Epithelial cell of alveolus of lung (primary cell): ENCODE measurements around the gene ZNF570. TPM values are rescaled to one million over a fixed set of nuclear protein-coding genes. Genes with fewer than 3 reads are reported as not detected.

Experiments
- total RNA-seq: library from RNA; depleted of rRNA; stranded (reverse); fragments of >200 nt; gene quantifications from 2 replicates; pipeline ENCODE4 v1.2.1, GENCODE V29; 2015

Gene ZNF570
- 4.1 and 4.7 TPM in 2 replicates for total RNA-seq

GRCh38 chr19:37468961-37469777, at the start of gene ZNF570:
TSS of gene ZNF570 (plus strand) at chr19:37469356. CDS start at chr19:37470355, 999 bp downstream.

GRCh38 chr19:37466798-37467607, 2.2 kb upstream of the ZNF570 start, which contains the start of gene ZNF569:
TSS of gene ZNF569 (minus strand) at chr19:37467444. CDS start at chr19:37444921, 22,523 bp downstream.

GRCh38 chr19:37506387-37507166, 37.4 kb downstream of the ZNF570 start, which contains the start of gene ZNF793:
TSS of gene ZNF793 (plus strand) at chr19:37506939. CDS start at chr19:37523440, 16,501 bp downstream.

Other genes with a start within 250 kb of the ZNF570 start
- gene ZNF527, start 98.3 kb upstream of the ZNF570 start, total RNA-seq, result 3.0 and 3.3 TPM in 2 replicates
- gene ZNF569, start 1.9 kb upstream of the ZNF570 start, total RNA-seq, result 2.2 and 3.2 TPM in 2 replicates
- gene ZNF793, start 37.6 kb downstream of the ZNF570 start, total RNA-seq, result 0.65 and 0.96 TPM in 2 replicates
- gene ZNF571, start 125.4 kb downstream of the ZNF570 start, total RNA-seq, result 0.78 and 3.0 TPM in 2 replicates
- gene ZNF540, start 125.5 kb downstream of the ZNF570 start, total RNA-seq, result under 0.01 and 0.40 TPM in 2 replicates
- 7.4 and 11.1 TPM in 2 replicates for gene ZFP30, start 186.1 kb downstream of the ZNF570 start, total RNA-seq